Hepatocyte (in vitro differentiated cells): Measurements from ENCODE around the gene CTNNA2. TPM values are rescaled to one million over a fixed set of nuclear protein-coding genes. Genes with fewer than 3 reads are reported as not detected.
A peak's percentile ranks its signal among the peaks of the same experiment; 100 is the strongest.
"Not testable (repeated sequence)": the region's sequence is repeated elsewhere in the genome, so short reads cannot be mapped to it uniquely, and the experiment has no call there.

Experiments
- DNase-seq: peaks from one replicate; pipeline ENCODE4 v3.0.0-alpha.2; 2016; ENCODE audit warnings: low spot score
- H2AFZ ChIP-seq: fragments of 200-600 bp; sonication (generic); 2 replicates; pipeline ENCODE4 v1.6.0; 2016; ENCODE audit warnings: antibody characterized with exemption, mild to moderate bottlenecking
- H3K27ac ChIP-seq: fragments of 200-600 bp; sonication (generic); 2 replicates; pipeline ENCODE4 v1.5.1; 2016; ENCODE audit warnings: mild to moderate bottlenecking
- H3K27me3 ChIP-seq: fragments of 200-600 bp; sonication (generic); 2 replicates; pipeline ENCODE4 v1.6.1; 2016
- H3K36me3 ChIP-seq: fragments of 200-600 bp; sonication (generic); replicated peaks from 2 replicates; pipeline ENCODE4 v1.5.1; 2016; ENCODE audit warnings: low read depth; ENCODE audit not compliant: insufficient read depth
- H3K4me1 ChIP-seq: fragments of 200-600 bp; sonication (generic); 2 replicates; pipeline ENCODE4 v1.5.1; 2016; ENCODE audit warnings: mild to moderate bottlenecking, moderate library complexity; ENCODE audit not compliant: insufficient read depth
- H3K4me2 ChIP-seq: fragments of 200-600 bp; sonication (generic); 2 replicates; pipeline ENCODE4 v1.6.0; 2016
- H3K4me3 ChIP-seq: fragments of 200-600 bp; sonication (generic); 2 replicates; pipeline ENCODE4 v1.5.1; 2016; ENCODE audit warnings: mild to moderate bottlenecking
- H3K79me2 ChIP-seq: fragments of 200-600 bp; sonication (generic); 2 replicates; pipeline ENCODE4 v1.6.0; 2017; ENCODE audit warnings: mild to moderate bottlenecking
- H3K9me2 ChIP-seq: fragments of 200-600 bp; sonication (generic); replicated peaks from 2 replicates; pipeline ENCODE4 v1.6.0; 2017; ENCODE audit warnings: mild to moderate bottlenecking; ENCODE audit not compliant: insufficient read depth
- H3K9me3 ChIP-seq: fragments of 200-600 bp; sonication (generic); 2 replicates; pipeline ENCODE4 v1.5.1; 2016; ENCODE audit warnings: low read depth, mild to moderate bottlenecking
- H4K20me1 ChIP-seq: fragments of 200-600 bp; sonication (generic); 2 replicates; pipeline ENCODE4 v1.6.0; 2016; ENCODE audit warnings: mild to moderate bottlenecking; ENCODE audit not compliant: insufficient read depth, poor library complexity, severe bottlenecking
- CTCF ChIP-seq: fragments of 200-600 bp; sonication (generic); IDR thresholded peaks from 2 replicates; pipeline ENCODE4 v1.5.1; 2016; ENCODE audit warnings: antibody characterized with exemption, mild to moderate bottlenecking; ENCODE audit not compliant: poor library complexity
- EZH2 ChIP-seq: fragments of 200-600 bp; sonication (generic); IDR thresholded peaks from 2 replicates; pipeline ENCODE4 v1.6.1; 2016; ENCODE audit warnings: antibody characterized with exemption, mild to moderate bottlenecking, borderline replicate concordance
- EZH2phosphoT487 ChIP-seq: fragments of 200-600 bp; sonication (generic); IDR thresholded peaks from one replicate; pipeline ENCODE4 v1.6.1; 2018; ENCODE audit warnings: antibody characterized with exemption, mild to moderate bottlenecking, low read depth, moderate library complexity; ENCODE audit not compliant: unreplicated experiment, severe bottlenecking
- WGBS: methylation state at CpG from one replicate; pipeline ENCODE4 v1.1.6; 2016; ENCODE audit warnings: low lambda C conversion rate; ENCODE audit errors: missing lambda C conversion rate; 5-methylcytosine and 5-hydroxymethylcytosine counted together
- polyA plus RNA-seq: library from polyadenylated mRNA; unstranded; fragments of >200 nt; fragmentation: Nextera tagmentation; extraction: Ambion mirVana; gene quantifications from 2 replicates; pipeline ENCODE4 v1.2.1, GENCODE V29; 2016
- total RNA-seq: library from RNA; depleted of rRNA; stranded (reverse); fragments of >200 nt; gene quantifications from 2 replicates; pipeline ENCODE4 v1.2.3, GENCODE V29; 2014

Gene CTNNA2
- total and polyA plus RNA-seq, 2 experiments from 2014 or later = 0.79 to 4.4 TPM

DNA sequence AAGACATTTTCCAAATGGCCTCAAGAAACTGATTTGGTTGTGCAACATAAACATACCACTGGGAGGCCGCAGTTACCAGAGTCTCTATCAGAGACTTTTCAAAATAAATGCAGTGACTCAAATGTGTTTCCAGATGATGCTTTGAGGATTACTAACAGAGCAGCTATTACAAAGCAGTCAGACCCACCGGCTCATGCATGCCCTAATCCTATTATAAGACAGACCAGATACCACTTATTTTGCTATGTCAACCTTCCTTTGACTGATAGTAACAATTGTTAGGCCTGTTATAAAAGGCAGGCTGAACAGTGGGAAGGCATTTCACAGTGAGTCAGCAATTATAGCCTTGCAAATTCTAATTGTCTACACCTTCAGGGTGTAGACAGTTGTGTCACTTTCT, 574.0 kb downstream of the CTNNA2 start:
- no peaks in the 10 kb centered on the region for H3K9me2 ChIP-seq
- no peak overlapping the region for H2AFZ ChIP-seq
- no peaks in the 10 kb centered on the region for H3K79me2 ChIP-seq
- no peaks in the 10 kb centered on the region for H4K20me1 ChIP-seq
- H3K4me3 ChIP-seq = no peak overlapping the region
- no peak overlapping the region for H3K27ac ChIP-seq
- H3K9me3 ChIP-seq = no peaks in the 10 kb centered on the region
- WGBS = 31% methylated on average over 2 of the region's 2 CpGs
- H3K4me1 ChIP-seq = peaks cover 5% of the 10 kb centered on the region
- no peak for TF ChIP-seq EZH2
- TF ChIP-seq CTCF = no peak
- no peak for TF ChIP-seq EZH2phosphoT487
- no peak overlapping the region for H3K4me2 ChIP-seq
- peak; percentile 45 for DNase-seq
- no peaks in the 10 kb centered on the region for H3K36me3 ChIP-seq
- H3K27me3 ChIP-seq = no peaks in the 10 kb centered on the region

- Histone ChIP-seq H3K4me1 (peaks cover 5% of the 10 kb centered on the region), H4K20me1 (no peaks in the 10 kb centered on the region), H3K4me3 (no peak overlapping the region), H3K79me2 (no peaks in the 10 kb centered on the region), H3K9me3 (no peaks in the 10 kb centered on the region), H3K9me2 (no peaks in the 10 kb centered on the region), H3K4me2 (no peak overlapping the region), H3K36me3 (no peaks in the 10 kb centered on the region), H2AFZ (no peak overlapping the region), H3K27ac (no peak overlapping the region), H3K27me3 (no peaks in the 10 kb centered on the region)
- TF ChIP-seq EZH2 (no peak), CTCF (no peak), EZH2phosphoT487 (no peak)
- 48% methylated on average over 4 of the region's 4 CpGs for WGBS
- DNase-seq = no peak
These were observed 578.4 kb downstream of the CTNNA2 start for GRCh38 chr2:80091237-80091636.

DNA sequence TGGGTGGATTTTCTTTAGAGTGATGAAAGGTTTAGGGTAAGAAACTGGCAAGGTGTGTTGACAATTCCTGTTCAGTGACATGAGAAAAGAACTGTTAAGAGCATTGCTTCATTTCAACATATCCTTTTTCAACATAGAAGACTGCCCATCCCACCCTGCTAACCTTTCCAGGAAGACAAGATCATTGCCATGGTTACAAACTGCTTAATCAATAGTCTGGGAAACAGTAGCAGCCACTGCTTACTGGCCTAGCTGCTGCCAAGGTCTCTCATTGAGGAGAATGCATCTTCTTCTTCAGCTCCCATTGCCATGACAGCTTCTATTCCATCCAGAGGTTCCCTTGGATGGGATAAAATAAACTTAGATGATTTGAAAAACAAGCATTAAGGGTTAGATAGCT, 579.6 kb downstream of the CTNNA2 start:
- Histone ChIP-seq H3K79me2 (no peaks in the 10 kb centered on the region), H3K9me2 (no peaks in the 10 kb centered on the region), H3K27me3 (no peaks in the 10 kb centered on the region), H2AFZ (no peak overlapping the region), H3K9me3 (no peaks in the 10 kb centered on the region), H3K4me1 (no peaks in the 10 kb centered on the region), H4K20me1 (no peaks in the 10 kb centered on the region), H3K4me3 (no peak overlapping the region), H3K27ac (no peak overlapping the region), H3K4me2 (no peak overlapping the region), H3K36me3 (no peaks in the 10 kb centered on the region)
- DNase-seq = no peak
- TF ChIP-seq EZH2 (no peak), CTCF (no peak), EZH2phosphoT487 (no peak)

- H3K4me1 ChIP-seq, H3K4me3 ChIP-seq, H3K27ac ChIP-seq: not testable (repeated sequence)
These were observed 585.7 kb downstream of the CTNNA2 start for GRCh38 chr2:80098503-80098902.

More at GRCh38 chr2:80098503-80098902, 585.7 kb downstream of the CTNNA2 start:
- not testable (repeated sequence) for H3K4me2 ChIP-seq, H3K9me2 ChIP-seq, DNase-seq, H3K27me3 ChIP-seq, H3K9me3 ChIP-seq, H4K20me1 ChIP-seq, H2AFZ ChIP-seq, H3K79me2 ChIP-seq, H3K36me3 ChIP-seq
- WGBS = 93% methylated on average over 12 of the region's 12 CpGs
